ENCODE data around the gene PNMT. TPM values are rescaled to one million over a fixed set of nuclear protein-coding genes. Genes with fewer than 3 reads are reported as not detected.
A peak's percentile ranks its signal among the peaks of the same experiment; 100 is the strongest.

The PNMT gene
- total RNA-seq, 1 experiment from 2014 or later = 2.4 TPM

DNA sequence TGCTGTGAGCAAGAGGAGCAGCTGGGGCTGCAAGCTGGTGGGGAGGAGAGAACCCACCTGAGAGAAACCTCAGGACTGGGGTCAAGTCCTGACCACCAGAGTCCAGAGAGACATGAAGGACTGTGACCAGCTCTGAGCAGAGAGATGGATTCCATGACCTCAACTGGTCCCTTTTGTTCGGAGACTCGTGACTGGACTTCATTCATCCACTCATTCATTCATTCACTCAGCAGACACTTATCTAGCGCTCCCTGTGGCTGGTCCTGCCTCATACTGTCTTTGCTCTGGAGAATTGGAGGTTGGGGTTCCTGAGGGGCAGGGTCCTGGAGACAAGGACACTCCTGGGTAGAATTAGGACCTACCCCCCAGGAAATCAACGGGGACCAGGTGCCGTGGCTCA lies 35.7 kb downstream of the PNMT start:
- H3K9me3 ChIP-seq (ENCODE audit: control insufficient read depth, insufficient read depth, low read depth, low read length) = no peaks in the 10 kb centered on the region
- in situ Hi-C loops (cut with HindIII; ENCODE audit: low pct_unique_long_range_greater_than_20kb, low sequenced_read_pairs) = no loop called here
- BruUV-seq (replicated peaks) = no TSS peak
- POLR2A ChIA-PET = no interaction called here
- TF ChIP-seq POLR2AphosphoS5 (IDR thresholded peaks at IDR 0.05; ENCODE audit: low read depth, low read length) (no peak), TCF7L2 (IDR thresholded peaks at IDR 0.05; ENCODE audit: low read depth, low read length) (no peak)
- TF ChIP-seq, protein P1, sequence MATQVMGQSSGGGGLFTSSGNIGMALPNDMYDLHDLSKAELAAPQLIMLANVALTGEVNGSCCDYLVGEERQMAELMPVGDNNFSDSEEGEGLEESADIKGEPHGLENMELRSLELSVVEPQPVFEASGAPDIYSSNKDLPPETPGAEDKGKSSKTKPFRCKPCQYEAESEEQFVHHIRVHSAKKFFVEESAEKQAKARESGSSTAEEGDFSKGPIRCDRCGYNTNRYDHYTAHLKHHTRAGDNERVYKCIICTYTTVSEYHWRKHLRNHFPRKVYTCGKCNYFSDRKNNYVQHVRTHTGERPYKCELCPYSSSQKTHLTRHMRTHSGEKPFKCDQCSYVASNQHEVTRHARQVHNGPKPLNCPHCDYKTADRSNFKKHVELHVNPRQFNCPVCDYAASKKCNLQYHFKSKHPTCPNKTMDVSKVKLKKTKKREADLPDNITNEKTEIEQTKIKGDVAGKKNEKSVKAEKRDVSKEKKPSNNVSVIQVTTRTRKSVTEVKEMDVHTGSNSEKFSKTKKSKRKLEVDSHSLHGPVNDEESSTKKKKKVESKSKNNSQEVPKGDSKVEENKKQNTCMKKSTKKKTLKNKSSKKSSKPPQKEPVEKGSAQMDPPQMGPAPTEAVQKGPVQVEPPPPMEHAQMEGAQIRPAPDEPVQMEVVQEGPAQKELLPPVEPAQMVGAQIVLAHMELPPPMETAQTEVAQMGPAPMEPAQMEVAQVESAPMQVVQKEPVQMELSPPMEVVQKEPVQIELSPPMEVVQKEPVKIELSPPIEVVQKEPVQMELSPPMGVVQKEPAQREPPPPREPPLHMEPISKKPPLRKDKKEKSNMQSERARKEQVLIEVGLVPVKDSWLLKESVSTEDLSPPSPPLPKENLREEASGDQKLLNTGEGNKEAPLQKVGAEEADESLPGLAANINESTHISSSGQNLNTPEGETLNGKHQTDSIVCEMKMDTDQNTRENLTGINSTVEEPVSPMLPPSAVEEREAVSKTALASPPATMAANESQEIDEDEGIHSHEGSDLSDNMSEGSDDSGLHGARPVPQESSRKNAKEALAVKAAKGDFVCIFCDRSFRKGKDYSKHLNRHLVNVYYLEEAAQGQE (IDR thresholded peaks at IDR 0.05; ENCODE audit: insufficient read depth in 1 of 2, low read depth in 2 of 2, low read length in 1 of 2) = no peak
- peak overlapping the region; percentile 3; the same call in 1 of the 2 replicates for H3K27ac ChIP-seq (ENCODE audit: low read length)
- DNase-seq (ENCODE audit: low read depth, low spot score) = no peak
- intact Hi-C loops (cut with micrococcal nuclease; ENCODE audit: unreplicated experiment) = no loop called here
- H3K36me3 ChIP-seq (ENCODE audit: control insufficient read depth, insufficient read depth, low read length) = peaks cover 3% of the 10 kb centered on the region; the same call in 1 of the 2 replicates
- no peaks in the 10 kb centered on the region for H3K27me3 ChIP-seq (ENCODE audit: control insufficient read depth, insufficient read depth, low read length)
- CTCF ChIA-PET = interaction anchor here (1.2 kb wide), 1 partner anchor 26 kb away, joined by 3 read pairs; the partner anchor contains the start of gene MIEN1
- no peak overlapping the region for H3K4me3 ChIP-seq (ENCODE audit: low read depth in 2 of 2, low read length in 2 of 2)
- H3K4me1 ChIP-seq (ENCODE audit: control insufficient read depth, insufficient read depth, low read length) = peaks cover 50% of the 10 kb centered on the region
- no peak for ATAC-seq

DNA sequence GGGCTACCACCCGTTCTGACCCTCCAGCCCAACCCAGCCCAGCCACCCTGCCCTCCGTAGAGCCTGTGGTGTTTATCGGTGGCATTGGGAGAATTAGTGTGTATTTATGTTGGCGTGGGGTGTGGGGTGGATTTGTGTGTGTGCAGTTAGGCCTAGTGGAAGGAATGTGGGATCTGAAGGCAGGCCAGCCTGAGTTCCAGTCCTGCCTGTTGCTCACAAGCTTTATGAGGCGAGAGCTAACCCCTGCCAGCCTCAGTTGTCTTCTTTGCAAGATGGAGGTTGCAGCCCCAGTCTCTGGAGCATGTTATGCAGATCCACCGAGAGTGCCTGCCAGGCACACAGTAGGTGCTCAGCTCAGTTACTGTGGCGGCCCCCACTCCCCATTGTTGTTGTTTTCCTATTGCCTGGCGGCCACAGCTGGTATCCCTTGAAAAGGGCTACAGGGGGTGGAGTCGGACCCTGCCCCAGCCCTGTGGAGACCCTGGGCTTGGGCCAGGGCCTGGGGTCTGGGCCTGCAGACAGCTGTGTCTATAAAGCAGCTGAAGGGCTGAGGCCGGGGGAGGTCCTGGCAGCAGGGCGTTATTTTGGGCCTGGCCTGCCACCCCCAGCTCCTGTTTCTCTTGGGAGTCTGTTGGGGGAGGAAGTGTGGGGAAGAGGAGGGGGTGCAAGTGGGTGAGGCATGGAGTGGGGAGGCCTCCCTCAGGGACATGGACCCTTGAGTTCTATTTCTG lies 36.7 kb downstream of the PNMT start:
- DNase-seq (ENCODE audit: low read depth, low spot score) = no peak
- TF ChIP-seq CTCF (IDR thresholded peaks at IDR 0.05) (no peak), POLR2AphosphoS5 (IDR thresholded peaks at IDR 0.05; ENCODE audit: low read depth, low read length) (no peak), SIN3A (IDR thresholded peaks at IDR 0.05; ENCODE audit: borderline replicate concordance, insufficient read depth, low read depth, low read length) (no peak), TCF7L2 (IDR thresholded peaks at IDR 0.05; ENCODE audit: low read depth, low read length) (no peak)
- TF ChIP-seq, protein P1 (IDR thresholded peaks at IDR 0.05; ENCODE audit: insufficient read depth in 1 of 2, low read depth in 2 of 2, low read length in 1 of 2) = no peak
- ChIA-PET CTCF (interaction anchor here (0.6 to 0.7 kb wide), 2 partner anchors 10 to 34 kb away, joined by 3 read pairs; no protein-coding TSS in a partner anchor), POLR2A (no interaction called here)
- H3K27ac ChIP-seq (ENCODE audit: low read length) = no peak overlapping the region; the same call in 1 of the 2 replicates
- BruUV-seq (replicated peaks) = no TSS peak
- peaks cover 3% of the 10 kb centered on the region; the same call in 1 of the 2 replicates for H3K36me3 ChIP-seq (ENCODE audit: control insufficient read depth, insufficient read depth, low read length)
- in situ Hi-C loops (cut with HindIII; ENCODE audit: low pct_unique_long_range_greater_than_20kb, low sequenced_read_pairs) = no loop called here
- peaks cover 44% of the 10 kb centered on the region for H3K4me1 ChIP-seq (ENCODE audit: control insufficient read depth, insufficient read depth, low read length)
- no peaks in the 10 kb centered on the region for H3K27me3 ChIP-seq (ENCODE audit: control insufficient read depth, insufficient read depth, low read length)
- intact Hi-C loops (cut with micrococcal nuclease; ENCODE audit: unreplicated experiment) = no loop called here
- no peak overlapping the region for H3K4me3 ChIP-seq (ENCODE audit: low read depth in 2 of 2, low read length in 2 of 2)
- H3K9me3 ChIP-seq (ENCODE audit: control insufficient read depth, insufficient read depth, low read depth, low read length) = no peaks in the 10 kb centered on the region
- no peak for ATAC-seq
